Measurements from ENCODE around the gene ZNF480. TPM values are rescaled to one million over a fixed set of nuclear protein-coding genes. Genes with fewer than 3 reads are reported as not detected.
"Not testable (repeated sequence)": the region's sequence is repeated elsewhere in the genome, so short reads cannot be mapped to it uniquely, and the experiment has no call there.

Gene ZNF480
- total RNA-seq, 1 donor from 2014 or later: 20.8 TPM

DNA sequence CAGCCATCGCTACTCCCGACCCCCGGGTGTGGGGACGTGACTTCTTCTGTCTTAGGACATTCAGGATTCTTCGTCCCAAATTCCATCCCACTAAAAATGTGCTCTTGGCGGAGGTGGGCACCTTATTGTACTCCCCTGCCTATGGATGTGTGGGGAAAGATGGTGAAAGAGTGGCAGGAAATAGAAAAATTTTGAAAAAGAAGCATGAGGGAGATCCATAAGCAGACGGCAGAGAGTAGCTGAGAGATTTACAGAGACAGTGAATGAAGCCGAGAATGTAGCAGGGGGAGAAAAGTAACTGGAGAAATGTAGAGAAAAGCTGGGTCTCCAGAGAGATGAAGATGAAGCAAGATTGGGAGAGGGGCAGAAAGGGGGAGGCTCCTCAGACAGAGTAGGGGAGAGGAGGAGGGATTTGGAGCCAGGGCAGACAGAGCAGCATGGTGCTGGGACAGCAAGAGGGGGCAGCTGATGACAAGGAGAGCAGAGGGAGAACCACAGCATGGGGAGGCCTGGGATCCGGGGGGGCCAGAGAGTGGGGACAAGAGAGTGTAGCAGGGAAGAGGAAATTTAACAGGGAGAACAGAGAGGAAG is 39.9 kb downstream of the ZNF480 start:
- H3K4me3 ChIP-seq (ENCODE audit: low read depth, low read length): peak overlapping the region; percentile 72
- no peak for DNase-seq (ENCODE audit: low read depth)
- TF ChIP-seq, protein P1, sequence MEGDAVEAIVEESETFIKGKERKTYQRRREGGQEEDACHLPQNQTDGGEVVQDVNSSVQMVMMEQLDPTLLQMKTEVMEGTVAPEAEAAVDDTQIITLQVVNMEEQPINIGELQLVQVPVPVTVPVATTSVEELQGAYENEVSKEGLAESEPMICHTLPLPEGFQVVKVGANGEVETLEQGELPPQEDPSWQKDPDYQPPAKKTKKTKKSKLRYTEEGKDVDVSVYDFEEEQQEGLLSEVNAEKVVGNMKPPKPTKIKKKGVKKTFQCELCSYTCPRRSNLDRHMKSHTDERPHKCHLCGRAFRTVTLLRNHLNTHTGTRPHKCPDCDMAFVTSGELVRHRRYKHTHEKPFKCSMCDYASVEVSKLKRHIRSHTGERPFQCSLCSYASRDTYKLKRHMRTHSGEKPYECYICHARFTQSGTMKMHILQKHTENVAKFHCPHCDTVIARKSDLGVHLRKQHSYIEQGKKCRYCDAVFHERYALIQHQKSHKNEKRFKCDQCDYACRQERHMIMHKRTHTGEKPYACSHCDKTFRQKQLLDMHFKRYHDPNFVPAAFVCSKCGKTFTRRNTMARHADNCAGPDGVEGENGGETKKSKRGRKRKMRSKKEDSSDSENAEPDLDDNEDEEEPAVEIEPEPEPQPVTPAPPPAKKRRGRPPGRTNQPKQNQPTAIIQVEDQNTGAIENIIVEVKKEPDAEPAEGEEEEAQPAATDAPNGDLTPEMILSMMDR (conservative IDR thresholded peaks at IDR 0.05; ENCODE audit: low read depth, low read length): no peak

DNA sequence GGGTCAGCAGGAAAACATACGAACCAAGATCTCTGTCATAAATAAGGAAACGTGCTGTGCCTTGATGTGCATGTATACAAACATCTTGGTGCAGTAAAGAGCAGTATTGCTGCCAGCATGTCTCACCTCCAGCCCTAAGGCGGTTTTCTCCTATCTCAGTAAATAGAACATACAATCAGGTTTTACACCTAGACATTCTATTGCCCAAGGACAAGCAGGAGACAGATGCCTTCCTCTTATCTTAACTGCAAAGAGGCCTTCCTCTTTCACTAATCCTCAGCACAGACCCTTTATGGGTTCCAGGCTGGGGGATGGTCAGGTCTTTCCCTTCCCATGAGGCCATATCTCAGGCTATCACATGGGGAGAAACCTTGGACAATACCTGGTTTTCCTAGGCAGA is 42.1 kb downstream of the ZNF480 start:
- H3K4me3 ChIP-seq (ENCODE audit: low read depth, low read length); DNase-seq (ENCODE audit: low read depth): not testable (repeated sequence)

DNA sequence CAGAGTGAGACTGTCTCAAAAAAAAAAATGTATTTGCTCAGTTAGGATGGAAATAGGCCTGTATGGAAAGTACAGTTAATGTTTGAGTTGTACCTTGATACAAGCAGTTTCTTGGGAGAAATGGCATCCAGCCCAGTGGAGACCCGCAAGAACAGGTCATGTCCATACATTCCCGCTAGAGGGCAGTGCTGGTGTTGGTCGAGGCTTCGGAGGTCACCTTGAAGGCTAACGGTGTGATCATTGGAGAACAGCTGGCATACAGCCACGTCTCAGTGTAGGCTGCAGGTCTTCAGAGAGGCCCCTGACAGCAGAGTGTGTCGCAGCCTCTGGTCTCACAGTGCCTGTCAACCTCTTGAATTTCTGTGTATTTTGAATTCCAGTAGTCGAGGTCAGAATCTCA is 46.6 kb downstream of the ZNF480 start:
- DNase-seq (ENCODE audit: low read depth): no peak
- TF ChIP-seq, protein P1 (conservative IDR thresholded peaks at IDR 0.05; ENCODE audit: low read depth, low read length): peak; percentile 48
- no peak overlapping the region for H3K4me3 ChIP-seq (ENCODE audit: low read depth, low read length)

DNA sequence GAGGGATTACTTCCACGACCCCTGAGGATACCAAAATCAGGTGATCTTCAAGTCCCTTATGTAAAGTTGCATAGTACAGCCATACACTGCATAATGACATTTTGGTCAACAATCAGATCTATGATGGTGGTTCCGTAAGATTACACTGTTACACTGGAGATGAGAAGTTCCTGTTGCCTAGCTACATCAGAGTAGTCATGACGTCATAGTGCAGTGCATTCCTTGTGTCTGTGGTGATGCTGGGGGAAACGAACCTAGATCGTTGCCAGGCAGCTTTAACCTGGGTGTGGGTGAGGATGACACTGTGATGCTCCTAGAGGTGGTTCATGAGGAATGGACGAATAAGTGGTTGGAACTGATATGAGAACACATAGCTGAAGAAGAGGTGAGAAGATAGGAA is 48.2 kb downstream of the ZNF480 start:
- no peak overlapping the region for H3K4me3 ChIP-seq (ENCODE audit: low read depth, low read length)
- TF ChIP-seq, protein P1 (conservative IDR thresholded peaks at IDR 0.05; ENCODE audit: low read depth, low read length): no peak
- DNase-seq (ENCODE audit: low read depth): no peak

DNA sequence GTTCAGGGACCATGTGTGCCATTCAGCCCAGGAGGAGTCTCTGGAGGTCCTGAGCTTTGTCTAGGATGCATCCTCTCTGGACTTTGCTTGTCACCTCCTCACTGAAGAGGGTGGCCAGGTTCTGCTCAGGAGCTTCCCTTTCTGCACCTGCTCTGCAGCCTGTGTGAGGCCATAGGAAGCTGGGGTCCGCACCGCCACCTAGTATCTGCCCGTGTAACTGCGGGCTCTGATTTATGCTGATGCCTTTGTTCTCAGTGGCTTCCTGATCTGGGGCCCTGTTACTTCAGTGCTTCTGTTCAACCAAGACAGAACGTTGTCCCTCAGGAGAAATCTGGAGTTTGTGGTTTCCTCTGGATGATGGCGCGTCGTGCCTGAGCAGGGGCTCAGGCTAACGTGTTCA is 54.5 kb downstream of the ZNF480 start:
- TF ChIP-seq, protein P1 (conservative IDR thresholded peaks at IDR 0.05; ENCODE audit: low read depth, low read length): peak; percentile 5
- no peak overlapping the region for H3K4me3 ChIP-seq (ENCODE audit: low read depth, low read length)
- no peak for DNase-seq (ENCODE audit: low read depth)

DNA sequence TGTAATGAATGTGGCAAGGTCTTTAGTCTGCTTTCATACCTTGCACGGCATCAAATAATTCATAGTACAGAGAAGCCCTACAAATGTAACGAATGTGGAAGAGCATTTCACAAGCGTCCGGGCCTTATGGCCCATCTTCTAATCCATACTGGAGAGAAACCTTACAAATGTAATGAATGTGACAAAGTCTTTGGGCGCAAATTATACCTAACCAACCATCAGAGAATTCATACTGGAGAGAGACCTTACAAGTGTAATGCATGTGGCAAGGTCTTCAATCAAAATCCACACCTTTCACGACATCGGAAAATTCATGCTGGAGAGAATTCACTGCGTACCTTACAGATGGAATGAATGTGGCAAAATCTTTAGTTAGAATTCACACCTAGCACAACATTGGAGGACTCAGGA is 69.5 kb downstream of the ZNF480 start:
- no peak for DNase-seq (ENCODE audit: low read depth)
- TF ChIP-seq, protein P1 (conservative IDR thresholded peaks at IDR 0.05; ENCODE audit: low read depth, low read length): no peak

DNA sequence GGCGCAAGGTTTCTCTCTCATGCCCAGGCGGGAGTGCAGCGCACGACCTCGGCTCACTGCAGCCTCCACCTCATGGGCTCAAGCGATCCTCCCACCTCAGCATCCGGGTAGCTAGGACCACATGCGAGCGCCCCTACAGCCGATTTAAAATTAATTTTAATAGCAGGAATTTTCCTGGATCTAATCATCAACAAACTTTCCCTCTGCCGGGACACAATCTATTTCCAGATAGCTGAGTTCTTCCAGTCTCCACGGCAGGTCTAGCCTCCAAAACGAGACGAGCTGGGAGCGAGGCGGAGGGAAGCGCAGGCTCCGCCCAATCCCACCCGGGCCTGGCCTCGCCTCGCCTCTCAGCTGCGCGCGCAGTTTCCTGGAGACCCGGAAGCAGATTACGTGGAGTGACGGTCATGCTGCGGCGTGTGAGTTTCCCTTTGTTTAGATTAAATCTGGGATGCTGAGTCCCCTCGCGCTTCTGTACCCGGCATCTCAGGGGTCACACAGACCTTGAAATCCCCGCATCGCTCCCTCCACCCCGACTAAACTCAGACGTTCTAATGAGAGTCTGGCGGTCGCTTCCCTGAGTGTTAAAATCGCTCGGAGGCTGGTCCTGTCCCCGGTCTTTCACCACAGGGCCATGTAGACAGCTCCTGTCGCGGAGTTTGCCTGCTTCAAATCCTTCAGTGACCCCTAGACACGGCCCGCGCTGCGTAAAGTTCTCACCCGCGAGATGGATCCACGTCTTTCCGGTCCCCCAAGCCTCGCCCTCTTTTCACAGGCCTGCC is 72.8 kb downstream of the ZNF480 start, which contains the start of gene ZNF880:
TSS of gene ZNF880 (plus strand) at position 365 of the 782 bp plus-strand sequence. CDS start at position 408, 43 bp downstream.
- H3K4me3 ChIP-seq (ENCODE audit: low read depth, low read length): peak within 1 kb of the TSS; percentile 76
- DNase-seq (ENCODE audit: low read depth): peak; percentile 16
- TF ChIP-seq, protein P1 (conservative IDR thresholded peaks at IDR 0.05; ENCODE audit: low read depth, low read length): no peak

More for the DNA sequence above, 69.5 kb downstream of the ZNF480 start:
- no peak overlapping the region for H3K4me3 ChIP-seq (ENCODE audit: low read depth, low read length)
